Measurements from ENCODE around the gene DBNDD1.

The DBNDD1 gene

DNA sequence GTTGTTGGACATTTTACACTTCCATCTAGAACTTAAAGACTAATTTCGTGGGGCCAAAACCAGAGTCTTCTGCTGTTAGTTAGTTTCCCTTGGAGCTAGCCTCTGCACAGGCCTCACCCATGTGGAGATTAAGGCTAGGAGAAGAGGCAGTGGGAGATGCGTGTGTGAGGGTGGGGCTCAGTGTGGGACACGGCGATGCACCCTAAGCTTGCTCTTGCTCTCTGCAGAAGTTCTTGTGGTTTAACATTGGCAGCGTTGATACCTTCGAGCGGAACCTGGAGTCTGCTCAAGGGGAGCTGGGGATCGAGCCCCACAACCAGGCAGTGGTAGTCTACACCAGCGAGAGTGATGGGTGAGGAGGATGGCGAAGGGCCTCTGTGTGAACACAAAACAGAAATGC lies 34.0 kb downstream of the DBNDD1 start:
- DNase-seq (ENCODE audit: low read depth, low spot score): no peak
- Histone ChIP-seq H3K9me3 (ENCODE audit: insufficient read depth, low read length) (peaks cover under 1% of the 10 kb centered on the region; the same call in 1 of the 2 replicates), H3K4me1 (ENCODE audit: insufficient read depth, insufficient read length) (no peaks in the 10 kb centered on the region), H3K27me3 (ENCODE audit: insufficient read depth, insufficient read length) (no peaks in the 10 kb centered on the region), H3K36me3 (ENCODE audit: insufficient read depth, insufficient read length, low read length) (peaks cover 88% of the 10 kb centered on the region), H3K4me3 (ENCODE audit: insufficient read length, low read depth) (no peak overlapping the region), H3K9ac (ENCODE audit: insufficient read length, low read depth) (no peak overlapping the region)
- TF ChIP-seq YY1 (IDR thresholded peaks at IDR 0.05; ENCODE audit: insufficient read depth, insufficient read length): no peak
- no peak for TF ChIP-seq ZNF274 (IDR thresholded peaks at IDR 0.05; ENCODE audit: low read depth, low read length)
- TF ChIP-seq SUZ12 (IDR thresholded peaks at IDR 0.05; ENCODE audit: extremely low read depth, insufficient read depth, insufficient read length): no peak

DNA sequence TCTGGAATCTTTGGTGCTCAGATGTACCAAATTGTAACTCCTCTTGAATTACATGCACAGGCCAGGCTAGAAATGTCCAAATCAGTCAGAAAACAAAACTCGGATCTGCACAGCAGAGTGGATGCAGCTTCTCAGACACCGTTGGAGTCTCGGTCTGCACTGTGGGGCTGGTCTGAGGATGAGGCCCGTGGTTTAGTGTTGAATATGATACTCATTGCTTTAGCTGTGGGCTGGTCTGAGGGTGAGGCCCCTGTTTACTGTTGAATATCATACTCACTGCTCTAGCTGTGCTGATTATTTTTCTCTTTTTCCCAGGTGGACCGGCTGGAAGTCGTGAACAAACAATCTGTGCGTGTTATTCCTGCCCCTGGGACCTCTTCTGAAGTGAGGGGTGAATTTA lies 35.0 kb downstream of the DBNDD1 start:
- Histone ChIP-seq H3K4me1 (ENCODE audit: insufficient read depth, insufficient read length) (no peaks in the 10 kb centered on the region), H3K36me3 (ENCODE audit: insufficient read depth, insufficient read length, low read length) (peaks cover 91% of the 10 kb centered on the region), H3K4me3 (ENCODE audit: insufficient read length, low read depth) (no peak overlapping the region), H3K9me3 (ENCODE audit: insufficient read depth, low read length) (no peaks in the 10 kb centered on the region), H3K27me3 (ENCODE audit: insufficient read depth, insufficient read length) (no peaks in the 10 kb centered on the region), H3K9ac (ENCODE audit: insufficient read length, low read depth) (no peak overlapping the region)
- TF ChIP-seq SUZ12 (IDR thresholded peaks at IDR 0.05; ENCODE audit: extremely low read depth, insufficient read depth, insufficient read length) (no peak), YY1 (IDR thresholded peaks at IDR 0.05; ENCODE audit: insufficient read depth, insufficient read length) (no peak), ZNF274 (IDR thresholded peaks at IDR 0.05; ENCODE audit: low read depth, low read length) (no peak)
- no peak for DNase-seq (ENCODE audit: low read depth, low spot score)

DNA sequence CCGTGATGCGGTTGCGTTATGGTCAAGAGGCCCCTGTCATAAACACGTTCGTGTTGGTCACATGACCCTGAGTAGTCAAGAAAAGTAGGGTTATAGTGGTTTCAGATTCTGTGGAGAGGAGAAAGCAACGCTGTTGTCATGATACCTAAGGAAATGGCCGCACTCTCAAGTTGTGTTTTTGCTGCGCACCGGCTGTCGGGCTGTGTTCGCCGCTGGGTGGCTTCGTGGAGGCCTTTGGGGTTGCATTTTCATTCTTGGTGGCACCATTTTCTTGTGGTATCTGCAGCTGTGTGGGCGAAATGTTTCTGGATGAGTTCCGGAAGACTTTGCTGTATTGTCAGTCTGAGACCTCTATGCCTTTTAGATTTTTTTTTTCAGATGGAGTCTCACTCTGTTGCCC lies 35.7 kb downstream of the DBNDD1 start:
- Histone ChIP-seq H3K27me3 (ENCODE audit: insufficient read depth, insufficient read length) (no peaks in the 10 kb centered on the region), H3K4me1 (ENCODE audit: insufficient read depth, insufficient read length) (no peaks in the 10 kb centered on the region), H3K4me3 (ENCODE audit: insufficient read length, low read depth) (no peak overlapping the region), H3K9me3 (ENCODE audit: insufficient read depth, low read length) (no peaks in the 10 kb centered on the region), H3K9ac (ENCODE audit: insufficient read length, low read depth) (no peak overlapping the region), H3K36me3 (ENCODE audit: insufficient read depth, insufficient read length, low read length) (peaks cover 90% of the 10 kb centered on the region)
- TF ChIP-seq ZNF274 (IDR thresholded peaks at IDR 0.05; ENCODE audit: low read depth, low read length) (no peak), SUZ12 (IDR thresholded peaks at IDR 0.05; ENCODE audit: extremely low read depth, insufficient read depth, insufficient read length) (no peak), YY1 (IDR thresholded peaks at IDR 0.05; ENCODE audit: insufficient read depth, insufficient read length) (no peak)
- DNase-seq (ENCODE audit: low read depth, low spot score): no peak

DNA sequence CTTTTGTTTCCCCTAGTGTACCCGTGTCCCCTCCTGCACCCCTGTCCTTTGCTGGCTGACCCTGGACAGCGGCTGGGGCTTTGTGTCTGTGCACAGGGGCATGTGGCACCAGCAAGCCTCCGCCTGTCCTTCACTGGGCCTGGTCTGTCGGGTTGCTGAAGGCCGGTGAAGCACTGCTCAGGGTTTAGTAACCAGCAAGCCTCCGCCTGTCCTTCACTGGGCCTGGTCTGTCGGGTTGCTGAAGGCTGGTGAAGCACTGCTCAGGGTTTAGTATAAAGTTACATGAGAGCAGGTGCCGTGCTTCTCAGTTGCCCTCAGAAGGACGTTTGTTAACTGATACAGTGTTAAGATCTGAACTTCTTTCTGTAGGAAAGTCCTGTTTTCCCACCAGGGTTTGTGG lies 36.9 kb downstream of the DBNDD1 start:
- no peak for DNase-seq (ENCODE audit: low read depth, low spot score)
- H3K36me3 ChIP-seq (ENCODE audit: insufficient read depth, insufficient read length, low read length): peaks cover 91% of the 10 kb centered on the region
- H3K4me1 ChIP-seq (ENCODE audit: insufficient read depth, insufficient read length): no peaks in the 10 kb centered on the region
- TF ChIP-seq YY1 (IDR thresholded peaks at IDR 0.05; ENCODE audit: insufficient read depth, insufficient read length) (no peak), ZNF274 (IDR thresholded peaks at IDR 0.05; ENCODE audit: low read depth, low read length) (no peak), SUZ12 (IDR thresholded peaks at IDR 0.05; ENCODE audit: extremely low read depth, insufficient read depth, insufficient read length) (no peak)
- no peaks in the 10 kb centered on the region for H3K27me3 ChIP-seq (ENCODE audit: insufficient read depth, insufficient read length)
- no peak overlapping the region for H3K4me3 ChIP-seq (ENCODE audit: insufficient read length, low read depth)
- H3K9me3 ChIP-seq (ENCODE audit: insufficient read depth, low read length): no peaks in the 10 kb centered on the region
- no peak overlapping the region for H3K9ac ChIP-seq (ENCODE audit: insufficient read length, low read depth)

DNA sequence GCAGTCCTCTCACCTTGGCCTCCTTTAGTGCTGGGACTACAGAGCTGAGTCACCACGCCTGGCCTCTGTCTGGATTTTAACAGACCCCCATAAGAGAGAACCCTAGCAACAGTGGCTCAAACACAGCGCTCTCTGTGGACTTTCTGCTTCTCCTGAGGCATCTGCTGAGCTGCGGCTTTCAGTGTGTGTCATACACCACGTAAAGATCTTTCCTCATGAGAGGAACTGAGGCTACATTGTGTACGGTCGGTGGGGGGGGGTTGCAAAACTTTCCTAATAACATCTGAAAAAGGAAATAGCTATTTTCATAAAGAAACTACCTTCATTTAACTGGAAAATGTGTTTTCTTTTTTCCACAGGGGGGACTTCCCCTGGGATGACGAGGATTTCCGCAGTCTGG lies 37.8 kb downstream of the DBNDD1 start:
- H3K4me3 ChIP-seq (ENCODE audit: insufficient read length, low read depth): no peak overlapping the region
- H3K9me3 ChIP-seq (ENCODE audit: insufficient read depth, low read length): no peaks in the 10 kb centered on the region
- H3K9ac ChIP-seq (ENCODE audit: insufficient read length, low read depth): no peak overlapping the region
- H3K36me3 ChIP-seq (ENCODE audit: insufficient read depth, insufficient read length, low read length): peaks cover 90% of the 10 kb centered on the region
- TF ChIP-seq ZNF274 (IDR thresholded peaks at IDR 0.05; ENCODE audit: low read depth, low read length) (no peak), SUZ12 (IDR thresholded peaks at IDR 0.05; ENCODE audit: extremely low read depth, insufficient read depth, insufficient read length) (no peak), YY1 (IDR thresholded peaks at IDR 0.05; ENCODE audit: insufficient read depth, insufficient read length) (no peak)
- no peaks in the 10 kb centered on the region for H3K27me3 ChIP-seq (ENCODE audit: insufficient read depth, insufficient read length)
- H3K4me1 ChIP-seq (ENCODE audit: insufficient read depth, insufficient read length): no peaks in the 10 kb centered on the region
- DNase-seq (ENCODE audit: low read depth, low spot score): no peak

DNA sequence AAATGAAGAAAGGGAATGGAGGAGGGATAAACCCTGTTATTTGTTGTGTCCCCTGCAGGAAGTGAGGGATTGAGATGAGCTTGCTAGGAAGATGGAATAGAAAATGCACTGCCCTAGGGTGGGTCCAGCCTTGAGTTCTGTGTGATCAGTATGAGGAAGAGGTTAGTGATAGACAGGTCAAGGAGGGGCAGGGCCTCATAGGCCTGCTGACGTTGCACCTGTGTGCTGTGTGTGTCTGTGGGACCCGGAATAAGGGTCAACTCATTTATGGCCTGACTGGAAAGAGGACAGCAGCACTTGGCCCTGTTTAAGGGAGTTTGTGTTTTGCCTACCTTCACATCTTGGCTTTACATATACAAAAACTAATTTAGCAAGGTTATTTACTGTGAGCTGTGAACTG lies 44.4 kb downstream of the DBNDD1 start:
- Histone ChIP-seq H3K4me3 (ENCODE audit: insufficient read length, low read depth) (no peak overlapping the region), H3K9ac (ENCODE audit: insufficient read length, low read depth) (no peak overlapping the region), H3K9me3 (ENCODE audit: insufficient read depth, low read length) (peaks cover 21% of the 10 kb centered on the region; the same call in 1 of the 2 replicates), H3K27me3 (ENCODE audit: insufficient read depth, insufficient read length) (no peaks in the 10 kb centered on the region), H3K36me3 (ENCODE audit: insufficient read depth, insufficient read length, low read length) (peaks cover 57% of the 10 kb centered on the region), H3K4me1 (ENCODE audit: insufficient read depth, insufficient read length) (no peaks in the 10 kb centered on the region)
- TF ChIP-seq YY1 (IDR thresholded peaks at IDR 0.05; ENCODE audit: insufficient read depth, insufficient read length) (no peak), ZNF274 (IDR thresholded peaks at IDR 0.05; ENCODE audit: low read depth, low read length) (no peak), SUZ12 (IDR thresholded peaks at IDR 0.05; ENCODE audit: extremely low read depth, insufficient read depth, insufficient read length) (no peak)
- no peak for DNase-seq (ENCODE audit: low read depth, low spot score)

DNA sequence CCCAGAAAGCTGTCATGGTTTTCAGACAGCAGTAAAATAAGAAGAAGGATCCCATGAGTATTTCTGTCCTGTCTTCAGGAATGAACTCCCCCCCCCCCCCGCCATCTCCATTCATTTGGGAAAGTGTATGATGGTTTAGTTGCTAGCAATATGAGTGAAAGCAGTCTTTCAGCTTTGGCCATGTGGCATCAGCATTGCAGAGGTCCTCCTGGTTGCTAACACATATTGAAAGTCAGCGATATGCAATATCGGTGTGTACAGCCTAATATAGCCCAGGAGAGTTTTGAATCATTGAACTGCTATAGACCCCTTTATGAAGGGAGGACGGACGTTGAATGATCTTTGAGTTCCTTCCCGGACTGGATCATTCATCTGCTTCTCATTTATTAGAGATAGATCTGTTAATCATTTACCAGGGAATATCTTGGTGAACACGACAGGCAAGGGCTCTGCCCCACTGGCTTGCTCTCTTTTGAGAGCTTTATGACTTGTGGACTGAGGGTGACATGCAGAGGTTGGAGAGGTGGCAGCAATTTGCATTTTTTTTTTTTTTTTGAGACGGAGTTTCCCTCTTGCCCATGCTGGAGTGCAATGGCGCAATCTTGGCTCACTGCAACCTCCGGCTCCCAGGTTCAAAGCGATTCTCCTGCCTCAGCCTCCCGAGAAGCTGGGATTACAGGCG lies 45.5 kb downstream of the DBNDD1 start:
- Histone ChIP-seq H3K9ac (ENCODE audit: insufficient read length, low read depth) (no peak overlapping the region), H3K4me1 (ENCODE audit: insufficient read depth, insufficient read length) (no peaks in the 10 kb centered on the region), H3K4me3 (ENCODE audit: insufficient read length, low read depth) (peak overlapping the region; percentile 93), H3K9me3 (ENCODE audit: insufficient read depth, low read length) (peaks cover 27% of the 10 kb centered on the region; the same call in 1 of the 2 replicates), H3K36me3 (ENCODE audit: insufficient read depth, insufficient read length, low read length) (peaks cover 54% of the 10 kb centered on the region), H3K27me3 (ENCODE audit: insufficient read depth, insufficient read length) (no peaks in the 10 kb centered on the region)
- no peak for DNase-seq (ENCODE audit: low read depth, low spot score)
- no peak for TF ChIP-seq SUZ12 (IDR thresholded peaks at IDR 0.05; ENCODE audit: extremely low read depth, insufficient read depth, insufficient read length)
- no peak for TF ChIP-seq ZNF274 (IDR thresholded peaks at IDR 0.05; ENCODE audit: low read depth, low read length)
- TF ChIP-seq YY1 (IDR thresholded peaks at IDR 0.05; ENCODE audit: insufficient read depth, insufficient read length): no peak
